Endothelial cell of umbilical vein (primary cell): ENCODE measurements around the gene RENBP. TPM values are rescaled to one million over a fixed set of nuclear protein-coding genes. Genes with fewer than 3 reads are reported as not detected.

Source experiments
- BruUV-seq: library from RNA; stranded (reverse); fragments of 400-500 nt; replicated peaks from 2 replicates; lab custom pipeline; 2021; lab: Mats Ljungman, UMichigan
- CTCF ChIA-PET: fragments of 300-600, 350-600 bp; sonication (Branson Sonifier 250); formaldehyde crosslinking; loops from one replicate; lab custom pipeline; 2021; ENCODE audit warnings: antibody characterized with exemption, inconsistent platforms; lab: Charles Lee
- POLR2A ChIA-PET: fragments of 300-600, 350-600 bp; sonication (Branson Sonifier 250); formaldehyde crosslinking; loops from one replicate; lab custom pipeline; 2021; ENCODE audit warnings: antibody characterized with exemption, inconsistent platforms; lab: Charles Lee
- DNase-seq: peaks from one replicate; pipeline ENCODE4 v3.0.0-alpha.2; 2011; ENCODE audit warnings: low read depth, low spot score
- FAIRE-seq: peaks from 2 replicates; lab custom pipeline; 2011; peaks lifted over from hg19 to GRCh38; lab: Jason Lieb, UNC
- H2AFZ ChIP-seq: 2 replicates; pipeline ENCODE4 v1.6.0; 2012; ENCODE audit warnings: low read depth, low read length, control low read depth, inconsistent platforms
- H3K27ac ChIP-seq: 2 replicates; pipeline ENCODE4 v1.5.1; 2011; ENCODE audit warnings: low read depth, mild to moderate bottlenecking, control low read depth, low read length, moderate library complexity; ENCODE audit not compliant: insufficient read depth
- H3K27me3 ChIP-seq, 2 experiments: 2 replicates each; pipeline versions ENCODE4 v1.6.0 to v1.6.1; 2011; ENCODE audit warnings: low read length in 2 of 2, mixed read lengths in 1 of 2; ENCODE audit not compliant: control insufficient read depth in 2 of 2, insufficient read depth in 2 of 2
- H3K36me3 ChIP-seq, 2 experiments: 2 replicates in 1 of 2; 3 replicates in 1 of 2; pipeline ENCODE4 v1.5.1; 2011; ENCODE audit warnings: low read length in 2 of 2, mild to moderate bottlenecking in 1 of 2, moderate library complexity in 1 of 2; ENCODE audit not compliant: control insufficient read depth in 2 of 2, insufficient read depth in 2 of 2; ENCODE audit errors: extremely low read depth in 1 of 2
- H3K4me1 ChIP-seq: 3 replicates; pipeline ENCODE4 v1.5.1; 2011; ENCODE audit warnings: mild to moderate bottlenecking, low read length; ENCODE audit not compliant: control insufficient read depth, insufficient read depth; ENCODE audit errors: extremely low read depth
- H3K4me2 ChIP-seq: 2 replicates; pipeline ENCODE4 v1.6.1; 2011; ENCODE audit warnings: low read length, control low read depth, mixed read lengths; ENCODE audit not compliant: insufficient read depth
- H3K4me3 ChIP-seq, 3 experiments: fragments of 200-600 bp in 1 of 3; sonication (generic), shearing (Covaris generic) in 1 of 3; replicated peaks in 1 of 3; 2 replicates each; pipeline ENCODE4 v1.5.1; 2011 to 2016; ENCODE audit warnings: control low read depth in 3 of 3, low read length in 3 of 3, mild to moderate bottlenecking in 2 of 3, inconsistent platforms in 1 of 3, low read depth in 1 of 3, moderate library complexity in 1 of 3; ENCODE audit not compliant: insufficient read depth in 1 of 3
- H3K79me2 ChIP-seq: 2 replicates; pipeline ENCODE4 v1.6.0; 2012; ENCODE audit warnings: low read length, inconsistent platforms; ENCODE audit not compliant: control insufficient read depth, insufficient read depth
- H3K9ac ChIP-seq: replicated peaks from 2 replicates; pipeline ENCODE3; 2011; ENCODE audit warnings: low read length, control low read depth; ENCODE audit not compliant: insufficient read depth; ENCODE audit errors: extremely low read depth
- H3K9me1 ChIP-seq: replicated peaks from 3 replicates; pipeline ENCODE4 v1.6.0; 2011; ENCODE audit warnings: mild to moderate bottlenecking, low read length; ENCODE audit not compliant: control insufficient read depth, insufficient read depth; ENCODE audit errors: extremely low read depth
- H3K9me3 ChIP-seq: replicated peaks from 2 replicates; pipeline ENCODE4 v1.5.1; 2012; ENCODE audit warnings: low read length, inconsistent platforms; ENCODE audit not compliant: control insufficient read depth, insufficient read depth
- H4K20me1 ChIP-seq: replicated peaks from 2 replicates; pipeline ENCODE3; 2011; ENCODE audit warnings: mild to moderate bottlenecking, low read length; ENCODE audit not compliant: control insufficient read depth, insufficient read depth; ENCODE audit errors: extremely low read depth
- EZH2 ChIP-seq: IDR thresholded peaks from 2 replicates; pipeline ENCODE4 v1.6.1; 2012; ENCODE audit warnings: borderline replicate concordance, low read depth, mild to moderate bottlenecking, moderate library complexity, low read length, inconsistent platforms; ENCODE audit not compliant: severe bottlenecking
- FOS ChIP-seq: IDR thresholded peaks from 2 replicates; pipeline ENCODE4 v1.6.1; 2011; ENCODE audit warnings: mild to moderate bottlenecking, low read length, moderate library complexity, borderline replicate concordance; ENCODE audit not compliant: insufficient read depth
- GATA2 ChIP-seq: IDR thresholded peaks from 2 replicates; pipeline ENCODE4 v1.7.0; 2011; ENCODE audit warnings: low read depth, mild to moderate bottlenecking, moderate library complexity, mixed read lengths, low read length; ENCODE audit not compliant: insufficient read length, insufficient read depth
- JUN ChIP-seq: IDR thresholded peaks from 2 replicates; pipeline ENCODE4 v1.6.1; 2011; ENCODE audit warnings: borderline replicate concordance, low read depth; ENCODE audit not compliant: insufficient read length, insufficient read depth
- MAX ChIP-seq: IDR thresholded peaks from 2 replicates; pipeline ENCODE4 v1.6.1; 2011; ENCODE audit not compliant: insufficient read depth, insufficient read length
- MYC ChIP-seq: IDR thresholded peaks from one replicate; pipeline ENCODE4 v1.6.1; 2011; ENCODE audit warnings: mild to moderate bottlenecking, low read depth, low read length
- POLR2A ChIP-seq: IDR thresholded peaks from 2 replicates; pipeline ENCODE4 v1.6.1; 2012; ENCODE audit warnings: low read depth, mild to moderate bottlenecking, control low read depth, low read length
- POLR2AphosphoS5 ChIP-seq: IDR thresholded peaks from 2 replicates; pipeline ENCODE4 v1.6.1; 2012; ENCODE audit warnings: low read depth, mild to moderate bottlenecking, control low read depth, low read length, moderate library complexity; ENCODE audit not compliant: insufficient read depth
- dilution Hi-C: fragments of 300-500 bp; cut with MboI; formaldehyde crosslinking; loops from one replicate; pipeline ENCODE4 v1.15.0; 2019; ENCODE audit warnings: low sequenced_read_pairs; ENCODE audit not compliant: extremely low pct_ligation_motif_present
- intact Hi-C: fragments of 100-400 bp; cut with micrococcal nuclease; formaldehyde crosslinking; loops from one replicate; pipeline ENCODE4 v1.10.0; 2022
- polyA plus RNA-seq, 4 experiments: library from polyadenylated mRNA; depleted of rRNA in 3 of 4; stranded (reverse) in 3 of 4; unstranded in 1 of 4; fragments of >200 nt; gene quantifications; 2 replicates each; pipeline versions ENCODE4 v1.2.1 to v1.2.3, GENCODE V29; 2011 to 2012; ENCODE audit warnings: missing spikeins in 1 of 4
- total RNA-seq: library from RNA; stranded (reverse); gene quantifications from 2 replicates; pipeline ENCODE4 v1.2.3, GENCODE V29; 2021
- TF ChIP-seq, protein P1 (sequence below), 2 donors: IDR thresholded peaks; 1 replicate in 1 of 2; 2 replicates in 1 of 2; pipeline ENCODE4 v1.5.1; 2011; ENCODE audit warnings: low read length in 2 of 2, mild to moderate bottlenecking in 2 of 2, moderate library complexity in 2 of 2, control low read depth in 1 of 2, inconsistent platforms in 1 of 2, low read depth in 1 of 2; ENCODE audit not compliant: insufficient read depth in 1 of 2; ENCODE audit errors: extremely low read depth in 1 of 2

Gene RENBP
- total and polyA plus RNA-seq, 2 donors (not counting 3 experiments of a cell fraction or from before 2014, with no cell fraction given), result 8.0 to 16.0 TPM

DNA sequence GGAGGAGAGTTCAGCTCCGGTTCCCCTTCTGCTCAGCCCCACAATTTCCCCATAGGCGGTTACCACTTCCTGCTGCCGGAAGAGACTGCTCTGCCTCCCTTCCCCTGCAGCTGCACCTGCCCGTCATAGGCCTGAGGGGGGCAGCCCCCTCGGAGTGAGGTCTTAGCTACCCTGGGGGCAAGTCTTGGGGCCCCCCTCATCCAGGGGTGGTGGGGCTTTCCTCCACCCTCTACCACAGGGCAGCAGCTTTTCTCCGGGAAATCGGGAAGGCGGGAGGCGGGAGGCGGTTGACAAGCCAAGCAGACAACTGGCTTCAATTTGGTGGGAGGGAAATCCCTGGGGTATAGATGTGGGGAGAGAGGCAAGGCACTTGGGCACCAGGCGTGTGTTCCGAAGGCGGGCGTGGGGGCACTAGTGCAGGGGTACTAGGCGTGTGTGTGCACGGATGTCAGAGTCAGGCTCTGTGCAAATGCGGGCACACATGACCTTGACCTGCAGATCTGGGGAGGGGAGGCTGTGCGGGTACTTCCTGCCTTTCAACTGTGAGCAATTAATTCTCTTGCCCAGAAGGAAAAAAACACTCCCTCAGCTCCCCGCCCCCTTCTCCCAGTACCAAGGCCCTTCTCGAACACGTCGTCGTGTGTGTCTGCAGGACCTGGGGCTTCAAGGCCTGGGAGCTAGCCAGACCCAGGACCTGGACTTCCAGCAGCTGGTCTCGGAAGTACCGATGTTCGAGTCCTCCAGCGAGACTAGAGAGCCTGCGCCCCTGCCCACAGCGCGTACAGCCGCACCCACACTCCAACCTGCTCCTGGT lies 17.4 kb downstream of the RENBP start:
- TF ChIP-seq POLR2AphosphoS5 (peak; percentile 69), JUN (no peak)
- ChIA-PET POLR2A (interaction anchor here (1.3 to 1.6 kb wide), 2 partner anchors 20 to 161 kb away, joined by 3 to 4 read pairs; no protein-coding TSS in a partner anchor), CTCF (interaction anchor here (1.6 to 9.0 kb wide), 2 partner anchors 13 to 21 kb away, joined by 3 to 253 read pairs; partner anchors contain the start of gene RENBP)
- dilution Hi-C loops (no loop called here), intact Hi-C loops (loop anchor here (1.0 kb wide), 1 partner anchor 163 kb away; the partner anchor contains the start of gene PLXNB3)
- Histone ChIP-seq H3K4me1 (peaks cover 47% of the 10 kb centered on the region), H3K9ac (peak overlapping the region; percentile 96), H3K4me2 (peak overlapping the region; percentile 77), H3K27ac (peak overlapping the region; percentile 100), H3K4me3 (peak overlapping the region in 2 of 3 experiments; percentile 44 to 49), H2AFZ (no peak overlapping the region), H3K9me1 (no peaks in the 10 kb centered on the region), H4K20me1 (no peaks in the 10 kb centered on the region), H3K9me3 (no peaks in the 10 kb centered on the region), H3K27me3 (no peaks in the 10 kb centered on the region), H3K36me3 (peaks cover 0 to 12% of the 10 kb centered on the region in 2 experiments), H3K79me2 (peaks cover 7% of the 10 kb centered on the region)
- FAIRE-seq (no peak), DNase-seq (peak; percentile 71)
- BruUV-seq, result no TSS peak

DNA sequence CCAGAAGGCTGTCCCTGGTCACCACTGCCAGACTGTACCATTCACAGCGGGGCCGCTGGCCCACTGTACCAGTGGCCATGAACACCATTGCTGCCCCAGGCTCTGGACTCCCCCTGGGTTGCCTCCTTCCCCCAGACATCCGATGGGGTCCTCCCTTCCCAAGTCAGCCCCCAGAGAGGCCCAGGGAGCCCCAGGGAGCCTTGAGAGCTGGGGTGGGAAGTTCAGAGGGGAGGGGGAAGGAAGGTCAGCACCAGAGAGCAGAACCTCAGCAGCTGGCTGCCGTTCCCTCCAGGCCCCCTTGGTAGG lies 17.9 kb downstream of the RENBP start:
- DNase-seq (no peak), FAIRE-seq (no peak)
- H3K4me1 ChIP-seq, result peaks cover 51% of the 10 kb centered on the region
- H3K4me2 ChIP-seq, result peak overlapping the region; percentile 52
- TF ChIP-seq POLR2AphosphoS5 (no peak), EZH2 (no peak), GATA2 (no peak), MYC (no peak), MAX (no peak), JUN (no peak), FOS (no peak), POLR2A (no peak)
- TF ChIP-seq, protein P1, sequence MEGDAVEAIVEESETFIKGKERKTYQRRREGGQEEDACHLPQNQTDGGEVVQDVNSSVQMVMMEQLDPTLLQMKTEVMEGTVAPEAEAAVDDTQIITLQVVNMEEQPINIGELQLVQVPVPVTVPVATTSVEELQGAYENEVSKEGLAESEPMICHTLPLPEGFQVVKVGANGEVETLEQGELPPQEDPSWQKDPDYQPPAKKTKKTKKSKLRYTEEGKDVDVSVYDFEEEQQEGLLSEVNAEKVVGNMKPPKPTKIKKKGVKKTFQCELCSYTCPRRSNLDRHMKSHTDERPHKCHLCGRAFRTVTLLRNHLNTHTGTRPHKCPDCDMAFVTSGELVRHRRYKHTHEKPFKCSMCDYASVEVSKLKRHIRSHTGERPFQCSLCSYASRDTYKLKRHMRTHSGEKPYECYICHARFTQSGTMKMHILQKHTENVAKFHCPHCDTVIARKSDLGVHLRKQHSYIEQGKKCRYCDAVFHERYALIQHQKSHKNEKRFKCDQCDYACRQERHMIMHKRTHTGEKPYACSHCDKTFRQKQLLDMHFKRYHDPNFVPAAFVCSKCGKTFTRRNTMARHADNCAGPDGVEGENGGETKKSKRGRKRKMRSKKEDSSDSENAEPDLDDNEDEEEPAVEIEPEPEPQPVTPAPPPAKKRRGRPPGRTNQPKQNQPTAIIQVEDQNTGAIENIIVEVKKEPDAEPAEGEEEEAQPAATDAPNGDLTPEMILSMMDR (IDR thresholded peaks at IDR 0.05; ENCODE audit: extremely low read depth in 1 of 2, insufficient read depth in 1 of 2, low read depth in 1 of 2, low read length in 2 of 2), result no peak
- H2AFZ ChIP-seq, result no peak overlapping the region
- H3K27me3 ChIP-seq, result no peaks in the 10 kb centered on the region
- dilution Hi-C loops (no loop called here), intact Hi-C loops (no loop called here)
- peak overlapping the region in 1 of 3 experiments; percentile 5 for H3K4me3 ChIP-seq
- no TSS peak for BruUV-seq
- no peaks in the 10 kb centered on the region for H3K9me3 ChIP-seq
- peaks cover 0 to 7% of the 10 kb centered on the region in 2 experiments for H3K36me3 ChIP-seq
- H4K20me1 ChIP-seq, result no peaks in the 10 kb centered on the region
- no peaks in the 10 kb centered on the region for H3K9me1 ChIP-seq
- CTCF ChIA-PET, result interaction anchor here (9.0 kb wide), 1 partner anchor 22 kb away, joined by 253 read pairs; the partner anchor contains the start of gene RENBP
- H3K9ac ChIP-seq, result peak overlapping the region; percentile 48
- POLR2A ChIA-PET, result interaction anchor here (1.3 to 1.6 kb wide), 2 partner anchors 21 to 160 kb away, joined by 3 to 4 read pairs; no protein-coding TSS in a partner anchor
- H3K27ac ChIP-seq, result peak overlapping the region; percentile 100
- peaks cover 5% of the 10 kb centered on the region for H3K79me2 ChIP-seq
